Inflammatory macrophage treated with lipopolysaccharide for 1 hour (primary cell): ENCODE measurements around the gene HLA-DOB.

Source experiments
- DNase-seq, 2 donors: peaks; one replicate each; pipeline ENCODE4 v3.0.0-alpha.2; 2020 to 2022

The HLA-DOB gene

DNA sequence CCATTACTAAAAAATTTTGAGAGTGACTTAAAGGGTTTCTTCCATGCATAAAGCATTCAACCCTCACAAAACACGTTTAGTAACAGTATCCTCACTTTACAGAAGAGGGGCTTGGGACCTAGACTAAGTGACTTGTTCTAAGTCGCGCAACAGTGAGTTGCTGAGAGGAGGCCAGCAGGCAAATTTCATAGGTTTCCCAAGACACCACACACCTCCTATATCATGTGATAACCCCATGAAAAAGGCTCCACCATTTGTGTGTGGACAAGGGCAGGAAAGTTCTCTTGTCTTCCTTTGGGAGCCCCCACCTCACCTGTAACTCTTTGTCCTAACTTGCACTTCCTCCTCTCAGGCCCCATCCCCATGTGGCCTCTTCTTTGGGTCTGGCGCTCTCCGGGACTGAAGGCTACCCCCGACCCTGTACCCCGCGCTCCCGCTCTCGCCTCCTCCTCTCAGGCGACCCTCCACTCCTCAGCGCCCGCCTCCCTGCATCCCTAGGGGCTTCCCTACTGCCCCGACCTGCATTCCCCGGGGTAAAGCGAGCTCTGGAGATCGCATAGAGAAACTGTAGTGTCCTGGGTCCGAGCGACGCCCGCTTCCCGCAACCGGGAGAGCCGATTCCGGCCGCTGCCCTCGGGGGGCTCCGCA is 26.7 kb upstream of the HLA-DOB start:
- DNase-seq = no peak

DNA sequence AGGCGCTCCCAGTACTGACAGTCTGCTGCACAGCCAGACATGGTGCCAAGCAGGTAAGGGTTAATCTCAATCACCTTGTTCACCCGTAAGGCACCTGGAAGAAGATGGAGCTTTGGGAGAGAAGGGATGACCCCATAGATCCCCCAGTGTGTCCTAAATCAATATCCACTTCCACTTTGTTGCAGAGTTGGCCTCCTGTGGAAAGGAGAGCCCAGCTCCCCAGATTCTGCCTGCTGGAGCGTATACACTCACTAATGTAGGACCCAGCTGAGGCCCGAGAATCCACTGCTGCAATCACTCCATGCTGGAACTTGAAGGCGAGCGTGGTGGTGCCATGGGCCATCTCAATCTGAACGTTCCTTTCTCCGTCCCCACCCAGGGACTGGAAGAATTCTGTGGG is 25.9 kb upstream of the HLA-DOB start:
- DNase-seq = no peak

DNA sequence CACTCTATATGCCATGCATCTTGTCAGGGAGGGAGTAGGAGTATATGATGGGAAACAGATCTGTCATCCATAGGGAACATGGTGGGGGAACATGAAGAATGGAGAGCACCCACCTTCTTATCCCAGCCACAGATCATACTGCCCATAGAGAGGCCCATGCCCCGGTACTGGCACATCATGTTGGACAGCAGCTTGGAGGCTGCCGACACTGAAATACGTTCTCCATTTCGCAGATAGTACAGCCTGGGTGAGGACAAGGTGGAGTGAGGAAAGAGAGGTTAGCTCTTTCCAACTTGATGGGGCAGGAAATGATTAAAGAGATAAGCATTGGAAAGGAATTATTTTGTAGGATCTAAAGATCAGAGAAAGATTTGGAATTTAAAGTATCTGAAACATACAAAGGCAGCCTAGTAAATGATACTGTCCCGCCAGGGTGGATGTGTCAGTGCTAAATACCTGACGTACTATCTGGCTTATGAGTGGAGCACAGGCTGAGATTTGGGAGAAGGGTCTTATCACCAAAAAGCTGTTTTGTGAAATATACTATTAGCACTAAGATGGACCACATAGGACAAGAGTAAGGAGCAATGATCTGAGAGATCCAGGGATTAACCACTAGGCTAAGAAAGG is 25.3 kb upstream of the HLA-DOB start:
- no peak for DNase-seq

DNA sequence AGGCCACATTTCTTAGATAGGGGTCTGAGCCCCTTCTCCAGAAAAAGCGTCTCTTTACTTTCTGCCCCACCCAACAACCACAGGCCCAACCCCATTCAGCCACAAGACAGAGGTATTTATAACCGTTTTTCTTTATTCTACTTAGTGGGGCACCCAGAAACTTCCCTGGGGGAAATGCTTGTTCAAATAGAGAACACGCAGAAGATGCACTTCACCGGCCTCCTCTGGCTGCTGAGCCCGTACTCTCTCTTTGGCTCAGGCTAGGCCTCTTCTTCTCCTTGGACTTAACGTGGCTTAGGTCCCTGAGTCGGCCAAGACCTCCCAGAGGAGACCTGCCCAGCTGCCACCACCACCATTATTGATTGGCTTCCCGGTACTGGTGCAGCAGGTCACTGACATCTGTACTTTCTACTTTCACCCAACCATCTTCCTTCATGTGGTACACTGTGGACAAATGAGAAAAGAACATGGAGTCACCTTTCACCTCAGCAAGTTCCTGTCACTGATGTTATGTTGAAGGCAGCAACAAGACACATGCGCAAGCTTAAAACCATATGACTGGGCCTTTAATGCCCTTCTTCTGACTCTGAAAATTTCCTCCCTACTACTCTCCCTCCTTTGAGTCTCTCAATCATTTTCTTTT is 23.9 kb upstream of the HLA-DOB start:
- DNase-seq = no peak

DNA sequence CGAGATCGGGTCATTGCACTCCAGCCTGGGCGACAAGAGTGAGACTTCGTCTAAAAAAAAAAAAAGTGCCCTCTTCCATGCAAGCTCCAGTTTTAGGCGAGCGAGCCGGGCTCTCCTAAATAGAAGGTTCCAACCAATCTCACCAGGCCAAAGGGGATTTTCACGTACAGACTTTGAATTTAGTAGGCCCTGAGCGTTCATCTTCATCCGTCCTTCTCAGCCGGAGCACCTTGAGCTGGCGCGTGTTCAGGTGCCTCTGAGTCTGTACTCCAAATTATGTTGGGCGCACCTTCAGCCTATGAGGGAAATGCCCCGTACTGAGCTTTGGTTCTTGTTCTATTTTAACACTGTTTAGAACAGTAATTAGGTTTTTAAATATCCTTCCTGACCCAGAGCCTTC is 22.6 kb upstream of the HLA-DOB start:
- DNase-seq = no peak

DNA sequence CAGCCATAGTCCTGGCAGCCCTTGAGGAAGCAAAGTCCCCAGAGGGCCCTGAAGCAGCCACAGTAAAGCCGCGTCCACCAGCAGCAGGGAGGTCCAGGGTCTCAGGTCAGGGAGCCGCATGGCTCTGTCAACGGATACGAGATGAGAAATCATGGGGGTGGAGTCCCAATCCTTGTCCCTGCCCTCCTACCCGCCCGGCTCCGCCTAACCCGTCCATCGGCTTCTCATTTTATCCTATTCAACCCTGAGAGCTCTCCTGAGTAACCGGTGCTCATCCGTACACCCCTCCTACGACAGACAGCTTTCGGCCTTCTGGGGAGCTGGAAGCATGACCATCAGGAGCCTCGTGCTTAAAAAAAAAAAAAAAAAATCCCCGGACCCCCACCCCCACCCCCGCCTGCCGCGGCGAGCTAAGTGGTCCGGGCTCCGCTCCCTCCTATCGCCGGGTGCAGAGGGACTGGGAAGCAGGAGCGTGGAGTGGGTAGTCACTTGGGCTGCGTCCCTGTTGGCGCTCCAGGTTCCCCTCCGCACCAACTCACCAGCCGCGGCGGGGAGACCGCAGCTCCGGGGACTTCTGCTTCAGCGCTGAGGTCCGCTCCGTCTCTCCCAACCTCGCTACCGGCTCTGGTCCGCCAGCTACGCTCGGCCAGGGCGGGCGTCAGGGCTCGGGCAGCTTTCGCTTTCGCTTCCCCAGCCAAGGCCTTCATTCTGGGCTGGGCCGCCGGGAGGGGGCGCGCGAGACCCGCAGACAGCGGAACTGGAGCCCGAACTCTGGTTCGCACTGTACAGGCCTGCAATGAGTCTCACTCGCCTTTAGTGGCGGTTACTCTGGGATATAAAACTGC is 21.5 kb upstream of the HLA-DOB start, which contains the start of gene TAP2:
TSS of gene TAP2 (minus strand) at position 626 of the 845 bp plus-strand sequence. CDS start at position 120, 506 bp downstream.
- peak; percentile 89 to 99 for DNase-seq

DNA sequence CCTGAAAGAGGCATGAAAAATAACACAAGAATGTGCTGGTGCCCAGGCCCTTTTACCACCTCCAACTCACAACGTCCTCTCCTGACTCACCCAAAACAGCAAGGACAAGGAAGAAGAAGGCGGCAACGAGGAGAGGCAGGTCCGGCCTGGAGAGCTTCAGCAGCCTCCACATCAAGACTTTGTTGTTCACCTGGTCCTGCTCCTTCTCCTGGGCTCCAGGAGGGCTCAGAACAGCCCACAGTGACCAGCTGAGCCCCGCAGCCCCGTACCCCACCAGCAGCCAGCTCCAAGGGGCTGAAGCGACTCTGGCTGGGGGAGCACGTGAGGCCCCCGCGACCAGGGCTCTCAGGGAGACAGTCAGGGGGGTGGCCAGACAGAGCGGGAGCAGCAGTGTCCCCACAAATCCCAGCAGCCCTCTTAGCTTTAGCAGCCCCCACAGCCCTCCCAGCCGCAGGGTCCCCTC is 20.9 kb upstream of the HLA-DOB start:
- no peak for DNase-seq

DNA sequence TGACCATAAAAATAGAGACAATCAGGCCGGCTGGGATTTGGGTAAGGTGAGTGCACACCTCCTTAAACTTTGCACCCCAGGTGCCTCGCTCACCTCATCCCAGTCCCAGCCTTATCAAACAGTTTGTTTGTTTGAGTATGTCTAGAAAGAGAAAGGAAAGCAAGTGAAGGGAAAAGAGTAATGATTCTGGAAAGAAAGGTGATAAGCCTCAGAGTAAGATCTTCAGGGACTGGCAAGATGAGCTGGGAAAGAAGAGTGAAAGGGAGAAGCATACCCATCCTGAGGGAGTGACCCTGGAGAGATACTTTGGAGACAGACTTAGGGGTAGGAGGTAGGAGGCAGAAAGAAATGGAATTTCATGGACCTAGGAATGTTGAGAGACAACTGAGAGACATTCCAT is 20.1 kb upstream of the HLA-DOB start:
- no peak for DNase-seq

DNA sequence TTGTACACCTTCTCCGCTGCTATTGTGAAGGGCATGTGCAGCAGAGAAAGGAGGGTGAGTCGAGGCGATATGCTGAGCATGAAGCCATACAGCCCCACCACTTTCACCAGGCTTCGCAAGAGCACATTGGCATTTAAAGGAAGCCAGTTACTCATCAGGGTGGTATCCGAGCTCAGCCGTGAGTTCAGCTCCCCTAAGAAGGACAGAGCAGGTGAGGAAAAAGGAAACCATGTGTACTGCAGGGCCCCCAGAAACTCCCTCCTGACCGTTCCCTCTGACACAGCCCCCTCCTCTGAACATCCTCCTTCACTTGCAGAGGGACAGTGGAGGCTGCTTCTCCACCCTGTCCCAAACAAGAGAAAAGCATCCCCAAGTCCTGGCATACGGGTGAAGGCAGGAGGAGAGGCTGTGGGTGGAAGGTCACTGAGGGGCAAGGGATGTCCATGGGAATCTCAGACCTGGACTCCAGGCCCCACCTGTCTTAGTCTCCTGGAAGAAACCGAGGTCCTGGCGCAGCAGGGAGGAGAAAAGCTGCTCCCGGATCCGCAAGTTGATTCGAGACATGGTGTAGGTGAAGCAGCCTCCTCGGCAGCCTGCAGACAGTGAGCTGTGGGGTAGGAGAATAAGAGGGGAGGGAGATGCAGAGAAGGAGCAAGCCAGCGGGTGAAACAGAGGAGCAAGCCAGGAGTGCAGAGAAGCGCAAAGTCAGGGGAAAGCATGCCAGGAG is 18.5 kb upstream of the HLA-DOB start:
- DNase-seq = no peak

DNA sequence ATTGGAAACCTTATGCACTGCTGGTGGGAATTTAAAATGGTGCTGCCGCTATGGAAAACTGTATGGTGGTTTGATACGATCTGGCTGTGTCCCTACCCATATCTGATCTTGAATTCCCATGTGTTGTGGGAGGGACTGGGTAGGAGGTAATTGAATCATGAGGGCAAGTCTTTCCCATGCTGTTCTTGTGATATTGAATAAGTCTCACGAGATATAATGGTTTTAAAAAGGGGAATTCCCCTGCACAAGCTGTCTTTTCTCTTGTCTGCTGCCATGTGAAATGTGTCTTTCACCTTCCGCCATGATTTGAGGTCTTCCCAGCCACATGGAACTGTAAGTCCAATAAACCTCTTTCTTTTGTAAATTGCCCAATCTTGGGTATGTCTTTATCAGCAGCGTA is 16.9 kb upstream of the HLA-DOB start:
- peak; percentile 26 to 82 for DNase-seq

DNA sequence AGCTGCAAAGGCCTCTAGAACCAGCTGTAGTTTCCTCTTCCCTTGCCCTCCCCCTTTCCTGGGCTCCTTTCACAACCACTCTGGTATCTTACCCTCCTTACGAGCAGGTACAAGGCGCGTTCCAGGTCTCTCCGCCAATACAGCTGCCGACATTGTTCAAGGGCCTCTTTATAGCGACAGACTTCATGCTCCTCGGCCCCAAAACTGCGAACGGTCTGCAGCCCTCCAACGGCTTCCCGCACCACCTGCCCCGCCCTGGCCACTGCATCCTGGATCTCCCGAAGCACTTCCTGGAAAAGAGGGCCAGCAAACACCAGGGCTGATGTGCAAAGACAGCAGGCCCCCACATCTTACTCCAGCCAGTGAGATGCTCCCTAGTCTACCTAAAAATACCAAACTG is 15.7 kb upstream of the HLA-DOB start:
- DNase-seq = no peak

DNA sequence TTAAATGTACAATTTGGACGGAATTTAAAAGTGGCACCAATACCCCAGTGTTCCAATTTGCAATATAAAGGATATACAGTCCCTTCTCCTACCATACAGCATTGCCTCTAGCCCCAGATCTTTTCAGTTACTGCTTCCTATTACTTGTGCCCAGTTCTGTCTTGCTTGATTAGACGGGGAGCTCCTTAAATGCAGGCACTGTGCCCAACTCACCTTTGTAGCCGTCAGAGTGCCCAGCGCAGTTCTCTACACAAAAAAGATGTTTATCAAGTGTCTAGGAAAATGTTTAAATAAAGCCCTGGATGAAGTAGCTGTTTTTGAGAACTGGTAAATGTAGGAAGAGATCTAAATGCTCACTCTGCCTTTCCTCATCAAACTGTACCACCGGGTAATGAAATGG is 14.1 kb upstream of the HLA-DOB start:
- DNase-seq = no peak

DNA sequence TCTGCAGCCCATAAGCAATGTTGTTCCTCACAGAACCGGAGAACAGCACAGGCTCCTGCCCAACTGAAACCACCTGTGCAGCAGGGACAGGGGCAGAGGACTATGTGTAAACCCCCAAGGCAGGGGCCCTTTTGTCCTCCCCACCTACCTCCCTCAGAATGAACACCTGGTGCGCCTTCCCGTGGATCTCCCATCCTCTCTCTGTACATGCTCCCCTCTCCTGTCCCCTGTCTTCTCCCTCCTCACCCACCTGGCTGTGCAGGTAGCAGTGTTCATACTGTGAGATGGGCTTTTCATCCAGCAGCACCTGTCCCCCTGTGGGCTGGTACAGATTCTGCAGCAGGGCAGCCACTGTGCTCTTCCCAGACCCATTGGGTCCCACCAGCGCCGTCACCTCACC is 13.2 kb upstream of the HLA-DOB start:
- DNase-seq = no peak

DNA sequence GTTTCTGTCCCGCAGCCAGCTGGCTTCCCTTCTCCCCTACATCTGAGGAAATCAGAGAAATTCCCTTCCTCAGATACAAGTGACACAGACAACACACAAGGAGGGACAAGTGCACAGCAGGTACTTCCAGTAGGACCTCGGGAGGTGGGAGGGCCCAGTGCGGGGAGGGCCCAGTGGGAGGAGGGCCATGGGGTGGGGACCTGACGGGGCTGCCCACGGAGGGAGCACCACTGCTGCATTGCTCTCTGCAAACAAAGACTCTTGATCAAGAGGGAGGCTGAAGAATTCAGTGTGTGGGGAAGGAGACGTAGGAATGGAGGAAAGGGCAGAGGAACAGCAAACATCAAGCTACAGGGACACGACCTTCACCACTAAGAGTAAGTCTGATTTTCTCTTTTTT is 12.7 kb upstream of the HLA-DOB start:
- DNase-seq = peak in 1 of 2 donors; percentile 31

DNA sequence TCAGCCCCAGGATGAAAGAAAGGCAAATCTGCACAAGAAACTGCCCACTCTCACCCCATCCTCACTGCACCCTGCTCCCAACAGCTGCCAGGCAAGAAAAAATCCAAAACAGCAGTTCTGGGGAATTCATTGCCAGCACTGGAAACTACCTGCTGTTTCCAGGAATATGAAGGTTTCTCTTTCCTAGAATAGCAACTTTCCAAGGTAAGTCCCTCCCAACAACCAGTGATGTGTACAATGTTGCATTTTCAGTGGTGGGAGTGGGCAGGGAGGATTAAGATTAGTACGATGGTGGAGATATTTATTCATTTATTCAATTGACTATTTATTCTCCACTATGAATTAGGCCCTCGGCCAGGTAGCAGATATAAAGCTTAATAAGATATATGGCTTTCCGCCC is 10.2 kb upstream of the HLA-DOB start:
- DNase-seq = no peak

DNA sequence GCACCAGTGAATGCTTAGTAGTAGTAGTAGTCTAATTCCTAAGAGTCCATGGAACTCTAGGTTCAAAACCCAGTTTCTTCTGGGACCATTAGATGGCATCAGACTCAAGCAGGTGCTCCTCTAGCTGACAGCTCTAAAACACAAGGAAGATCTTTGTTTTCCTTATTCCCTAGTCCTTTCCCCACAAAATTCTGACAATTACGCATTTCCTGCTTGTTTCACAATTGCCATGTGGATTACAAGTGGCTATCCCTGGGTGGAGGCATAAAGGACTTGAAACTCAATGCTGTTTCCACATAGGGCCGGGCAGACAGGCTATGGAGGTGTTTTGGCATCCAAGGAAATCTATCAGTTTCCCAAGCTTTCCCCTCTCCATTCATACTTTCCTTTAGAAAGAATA is 9.2 kb upstream of the HLA-DOB start:
- DNase-seq = no peak

DNA sequence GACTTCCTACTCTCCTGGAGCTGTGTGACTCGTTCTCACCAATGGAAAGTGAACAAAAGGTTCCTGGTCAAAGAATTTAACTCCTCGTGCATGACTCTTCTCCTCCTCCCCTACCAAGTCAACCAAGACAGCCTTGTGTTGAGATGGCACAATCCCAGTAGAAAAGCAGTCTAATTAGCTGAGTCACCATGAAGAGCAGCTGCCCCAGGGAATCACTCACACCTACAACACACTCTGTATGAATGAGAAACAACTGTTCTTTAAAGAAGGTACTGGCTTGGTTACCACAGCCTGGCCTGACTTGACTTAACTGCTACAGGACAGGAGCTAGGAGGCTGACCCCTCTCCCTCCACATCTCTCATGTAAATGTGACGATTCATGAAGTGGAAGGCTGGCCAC is 2.9 kb upstream of the HLA-DOB start:
- no peak for DNase-seq

DNA sequence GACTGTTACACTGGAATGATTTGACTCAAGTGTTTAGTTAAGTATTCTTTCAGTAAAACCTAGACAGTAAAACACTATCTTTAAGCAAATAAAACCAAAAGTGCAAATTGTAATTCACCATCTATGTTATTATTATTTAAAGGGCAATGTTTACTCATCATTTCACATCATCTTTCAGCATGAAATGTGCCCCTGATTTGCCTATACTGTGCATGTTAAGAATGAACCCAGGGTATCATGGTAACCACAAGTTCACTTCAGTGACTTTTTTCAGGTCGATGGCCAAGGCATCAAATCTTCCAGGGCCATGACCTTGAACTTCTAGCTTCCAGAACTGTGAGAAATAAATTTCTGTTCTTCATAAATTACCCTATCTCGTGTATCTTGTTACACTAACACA is 2.1 kb upstream of the HLA-DOB start:
- no peak for DNase-seq

DNA sequence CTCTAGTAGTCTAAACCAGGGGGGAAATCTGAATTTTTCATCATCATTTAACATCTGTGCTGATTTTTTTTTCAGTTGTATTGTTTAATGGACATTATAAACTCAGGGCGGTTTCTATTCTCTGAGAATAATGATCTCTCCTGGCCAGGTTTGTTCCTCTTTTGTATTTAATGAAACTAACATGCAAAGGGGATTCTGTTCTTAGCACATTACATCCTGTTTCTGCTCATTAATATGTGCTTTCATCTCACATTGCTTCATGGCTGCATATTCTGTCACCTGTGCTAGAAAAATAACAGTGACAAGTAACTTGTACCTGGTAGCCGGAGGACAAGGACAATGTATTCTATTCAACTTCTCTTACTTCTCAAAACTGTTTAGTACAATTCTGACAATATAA is 806 bp downstream of the HLA-DOB start:
- no peak for DNase-seq

DNA sequence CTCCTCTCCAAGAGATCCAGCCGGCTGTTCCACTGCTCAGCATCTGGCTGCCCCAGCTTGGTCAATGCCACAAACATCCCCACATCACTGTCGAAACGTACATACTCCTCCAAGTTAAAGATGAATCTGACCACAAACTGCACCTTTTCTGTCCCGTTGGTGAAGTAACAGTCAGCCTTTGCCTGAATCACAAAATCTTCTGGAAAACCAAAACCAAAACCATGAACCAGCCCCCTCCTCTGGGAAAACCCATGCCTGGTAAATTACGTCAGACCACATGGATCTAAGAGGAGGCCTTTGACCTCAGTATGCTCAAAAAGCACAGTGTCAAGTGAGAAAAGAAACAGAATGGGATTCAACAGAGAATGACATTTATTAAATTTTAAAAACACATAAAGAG is 1.7 kb downstream of the HLA-DOB start:
- peak in 1 of 2 donors; percentile 51 for DNase-seq

DNA sequence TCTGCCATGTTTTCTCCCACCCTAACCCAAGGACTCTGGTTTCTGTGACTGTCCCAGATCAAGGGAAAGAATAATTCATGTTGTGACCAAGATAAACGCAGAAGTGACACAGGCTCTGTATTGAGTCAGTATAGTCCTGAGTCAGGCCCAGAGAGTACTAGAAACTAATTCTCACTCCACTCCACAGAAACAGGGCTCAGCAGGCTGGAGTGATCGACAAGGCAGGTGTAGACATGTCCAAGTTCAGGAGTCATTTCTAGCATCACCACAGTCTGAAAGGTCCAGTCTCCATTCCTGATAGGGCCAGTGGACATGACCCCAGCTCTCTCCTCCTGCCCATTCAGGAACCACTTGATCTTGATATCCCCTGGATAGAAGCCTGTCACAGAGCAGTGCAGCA is 2.7 kb downstream of the HLA-DOB start:
- DNase-seq = no peak

DNA sequence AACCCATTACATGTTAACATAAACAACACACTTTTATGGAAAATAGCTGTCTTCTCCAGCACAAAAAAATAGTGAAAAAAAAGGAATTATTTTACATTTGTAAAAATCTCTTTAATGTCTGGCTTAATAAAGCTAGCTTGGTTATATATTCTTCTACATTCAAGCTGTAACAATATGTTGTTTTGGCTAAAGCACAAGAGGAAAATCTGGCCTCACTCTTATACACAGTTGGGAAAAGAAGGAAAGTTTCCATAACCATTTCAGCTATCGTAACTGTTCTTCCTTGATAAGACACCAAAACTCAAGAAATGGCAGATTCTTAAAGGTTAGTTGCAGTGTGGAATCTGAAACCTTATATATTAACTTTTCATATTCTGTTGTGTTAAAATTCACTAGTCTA is 7.6 kb downstream of the HLA-DOB start:
- no peak for DNase-seq
